ENCODE results near the gene TEX22.

TEX22 gene

DNA sequence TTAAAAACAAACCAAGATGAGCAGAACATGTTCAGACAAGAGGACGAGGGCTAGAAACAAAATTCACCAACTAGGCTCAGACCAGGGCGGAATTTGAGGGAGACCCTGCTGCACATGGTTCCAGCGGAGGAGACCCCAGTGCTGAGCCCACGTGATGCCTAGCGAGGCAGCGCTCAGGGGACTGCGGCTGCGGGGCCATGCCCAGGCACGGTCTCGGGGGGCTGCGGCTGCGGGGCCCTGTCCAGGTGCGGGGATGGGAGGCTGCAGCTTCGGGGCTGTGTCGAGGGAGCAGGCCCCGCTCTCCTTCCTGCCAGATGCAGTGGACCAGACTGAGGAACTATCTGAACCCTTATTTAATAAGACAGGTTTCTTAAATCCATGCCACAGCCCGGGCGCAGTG, 63.6 kb downstream of the TEX22 start:
- no peak for DNase-seq
- intact Hi-C loops (cut with DNase I) = no loop called here

Measured in head of caudate nucleus (tissue), 42 donors.